H9 (cell line): Measurements from ENCODE around the gene LTBP2. TPM values are rescaled to one million over a fixed set of nuclear protein-coding genes. Genes with fewer than 3 reads are reported as not detected.

Experiments used
- DNase-seq: peaks from one replicate; pipeline ENCODE4 v3.0.0-alpha.2; 2017
- H2AFZ ChIP-seq: one replicate; pipeline ENCODE4 v1.6.1; 2013; ENCODE audit warnings: mild to moderate bottlenecking, low read length, control low read depth, moderate library complexity
- H2AK5ac ChIP-seq: 2 replicates; pipeline ENCODE4 v1.6.1; 2013; ENCODE audit warnings: low read length, control low read depth, mixed read lengths; ENCODE audit not compliant: insufficient read length
- H2BK120ac ChIP-seq: one replicate; pipeline ENCODE4 v1.6.1; 2013; ENCODE audit warnings: low read depth, mild to moderate bottlenecking, low read length, control low read depth, inconsistent platforms; ENCODE audit not compliant: poor library complexity, severe bottlenecking
- H2BK12ac ChIP-seq: 2 replicates; pipeline ENCODE4 v1.6.1; 2013; ENCODE audit warnings: low read length, control low read depth, mixed read lengths, low read depth; ENCODE audit not compliant: insufficient read length
- H2BK15ac ChIP-seq: 2 replicates; pipeline ENCODE4 v1.6.1; 2013; ENCODE audit warnings: low read depth, low read length, control low read depth
- H2BK20ac ChIP-seq: one replicate; pipeline ENCODE4 v1.6.1; 2013; ENCODE audit warnings: low read depth, mild to moderate bottlenecking, low read length, control low read depth, inconsistent platforms; ENCODE audit not compliant: poor library complexity, severe bottlenecking
- H2BK5ac ChIP-seq: 2 replicates; pipeline ENCODE4 v1.6.1; 2013; ENCODE audit warnings: low read length, control low read depth, mixed read lengths; ENCODE audit not compliant: insufficient read length
- H3K14ac ChIP-seq: 2 replicates; pipeline ENCODE4 v1.6.1; 2013; ENCODE audit warnings: low read length, control low read depth; ENCODE audit not compliant: insufficient read depth
- H3K18ac ChIP-seq: 2 replicates; pipeline ENCODE4 v1.6.1; 2013; ENCODE audit warnings: low read depth, mild to moderate bottlenecking, mixed read lengths, low read length, control low read depth; ENCODE audit not compliant: insufficient read length
- H3K23ac ChIP-seq: 2 replicates; pipeline ENCODE4 v1.6.1; 2013; ENCODE audit warnings: low read length, control low read depth, mixed read lengths, low read depth; ENCODE audit not compliant: insufficient read length
- H3K23me2 ChIP-seq: 2 replicates; pipeline ENCODE4 v1.6.1; 2013; ENCODE audit warnings: low read depth, mild to moderate bottlenecking, mixed read lengths, low read length, control low read depth; ENCODE audit not compliant: insufficient read length, poor library complexity, severe bottlenecking
- H3K27ac ChIP-seq: 2 replicates; pipeline ENCODE4 v1.5.1; 2013; ENCODE audit warnings: low read length, control low read depth, mixed read lengths, low read depth; ENCODE audit not compliant: insufficient read length
- H3K27me3 ChIP-seq: 2 replicates; pipeline ENCODE4 v1.6.1; 2013; ENCODE audit warnings: low read length, control low read depth, inconsistent platforms; ENCODE audit not compliant: insufficient read depth
- H3K4ac ChIP-seq: 2 replicates; pipeline ENCODE4 v1.6.1; 2013; ENCODE audit warnings: low read depth, mild to moderate bottlenecking, control low read depth, inconsistent platforms, low read length, moderate library complexity
- H3K4me1 ChIP-seq: 2 replicates; pipeline ENCODE4 v1.6.1; 2013; ENCODE audit warnings: low read length, control low read depth, inconsistent platforms; ENCODE audit not compliant: insufficient read depth
- H3K4me2 ChIP-seq: 2 replicates; pipeline ENCODE4 v1.6.1; 2013; ENCODE audit warnings: low read length, control low read depth, mixed read lengths; ENCODE audit not compliant: insufficient read length, insufficient read depth
- H3K56ac ChIP-seq: 2 replicates; pipeline ENCODE4 v1.6.1; 2013; ENCODE audit warnings: low read depth, mild to moderate bottlenecking, mixed read lengths, low read length, control low read depth; ENCODE audit not compliant: insufficient read length
- H3K79me1 ChIP-seq: 2 replicates; pipeline ENCODE4 v1.6.1; 2013; ENCODE audit warnings: low read depth, mild to moderate bottlenecking, moderate library complexity, low read length, control low read depth, inconsistent platforms; ENCODE audit not compliant: insufficient read depth, poor library complexity, severe bottlenecking
- H3K79me2 ChIP-seq: 2 replicates; pipeline ENCODE4 v1.6.1; 2013; ENCODE audit warnings: low read length, control low read depth, inconsistent platforms; ENCODE audit not compliant: insufficient read depth
- H3K9ac ChIP-seq: 2 replicates; pipeline ENCODE4 v1.6.1; 2013; ENCODE audit warnings: low read length, control low read depth, mixed read lengths; ENCODE audit not compliant: insufficient read length; ENCODE audit errors: extremely low read depth
- H3K9me3 ChIP-seq: one replicate; pipeline ENCODE4 v1.6.1; 2013; ENCODE audit warnings: low read depth, low read length, inconsistent platforms; ENCODE audit not compliant: control insufficient read depth
- H3T11ph ChIP-seq: one replicate; pipeline ENCODE4 v1.6.1; 2013; ENCODE audit warnings: mild to moderate bottlenecking, low read length, control low read depth, inconsistent platforms
- H4K20me1 ChIP-seq: one replicate; pipeline ENCODE4 v1.6.1; 2013; ENCODE audit not compliant: control insufficient read depth, insufficient read length, insufficient read depth
- H4K5ac ChIP-seq: 2 replicates; pipeline ENCODE4 v1.6.1; 2013; ENCODE audit warnings: low read depth, mild to moderate bottlenecking, mixed read lengths, low read length, control low read depth; ENCODE audit not compliant: insufficient read length
- H4K8ac ChIP-seq: replicated peaks from 2 replicates; pipeline ENCODE4 v1.6.1; 2013; ENCODE audit warnings: low read length, control low read depth, mixed read lengths, low read depth; ENCODE audit not compliant: insufficient read length
- H4K91ac ChIP-seq: 2 replicates; pipeline ENCODE4 v1.6.1; 2013; ENCODE audit warnings: low read depth, mild to moderate bottlenecking, moderate library complexity, mixed read lengths, low read length, control low read depth; ENCODE audit not compliant: insufficient read length
- H3K27ac Mint-ChIP-seq, 3 experiments: 2 replicates in 2 of 3; 3 replicates in 1 of 3; pipeline ENCODE4 v1.8.0; 2020 to 2021; ENCODE audit warnings: mixed read lengths in 3 of 3, mild to moderate bottlenecking in 1 of 3, moderate library complexity in 1 of 3
- H3K27me3 Mint-ChIP-seq: 2 replicates; pipeline ENCODE4 v1.8.0; 2021; ENCODE audit warnings: low read depth, mild to moderate bottlenecking, moderate library complexity, mixed read lengths
- H3K36me3 Mint-ChIP-seq, 3 experiments: 2 replicates in 2 of 3; 3 replicates in 1 of 3; pipeline ENCODE4 v1.8.0; 2020 to 2021; ENCODE audit warnings: low read depth in 3 of 3, mixed read lengths in 3 of 3; ENCODE audit not compliant: insufficient read depth in 1 of 3
- H3K4me1 Mint-ChIP-seq, 2 experiments: 2 replicates each; pipeline ENCODE4 v1.8.0; 2020; ENCODE audit warnings: mixed read lengths in 2 of 2
- H3K4me3 Mint-ChIP-seq, 2 experiments: 2 replicates in 1 of 2; 3 replicates in 1 of 2; pipeline ENCODE4 v1.8.0; 2020 to 2021; ENCODE audit warnings: mild to moderate bottlenecking in 2 of 2, mixed read lengths in 2 of 2, moderate library complexity in 1 of 2
- H3K9me3 Mint-ChIP-seq, 2 experiments: 2 replicates in 1 of 2; 3 replicates in 1 of 2; pipeline ENCODE4 v1.8.0; 2020; ENCODE audit warnings: mild to moderate bottlenecking in 2 of 2, mixed read lengths in 2 of 2, moderate library complexity in 1 of 2
- CTCF ChIP-seq: fragments of 200-600 bp; sonication (generic); conservative IDR thresholded peaks from 3 replicates; pipeline ENCODE4 v1.8.0; 2021; ENCODE audit warnings: antibody characterized with exemption, mild to moderate bottlenecking
- WGBS: extraction: QIAGEN DNeasy Blood & Tissue Kit; methylation state at CpG from one replicate; pipeline ENCODE4 v1.1.7; 2013; ENCODE audit warnings: missing lambda C conversion rate, low lambda C conversion rate, mixed read lengths; ENCODE audit not compliant: insufficient read length; ENCODE audit errors: extremely low coverage; 5-methylcytosine and 5-hydroxymethylcytosine counted together
- total RNA-seq: library from RNA; stranded (reverse); gene quantifications from 2 replicates; pipeline ENCODE4 v1.2.1, GENCODE V29; 2021

The LTBP2 gene
- total RNA-seq, 1 experiment from 2014 or later = 0.77 TPM

- H3K4me1 ChIP-seq = no peaks in the 10 kb centered on the region
Observed at GRCh38 chr14:74527736-74528280, 84.2 kb downstream of the LTBP2 start.

More at GRCh38 chr14:74527736-74528280, 84.2 kb downstream of the LTBP2 start:
- no peak overlapping the region for H3K18ac ChIP-seq
- no peak overlapping the region for H3K4me2 ChIP-seq
- no peak overlapping the region for H2BK12ac ChIP-seq
- H3K23ac ChIP-seq = no peak overlapping the region
- Mint-ChIP-seq H3K4me1 (peaks cover 17 to 32% of the 10 kb centered on the region in 2 experiments), H3K36me3 (no peaks in the 10 kb centered on the region), H3K27ac (no peak overlapping the region; a peak in 1 of 7 replicates), H3K9me3 (no peaks in the 10 kb centered on the region), H3K4me3 (no peak overlapping the region), H3K27me3 (peaks cover 5% of the 10 kb centered on the region)
- no peak overlapping the region for H2AFZ ChIP-seq
- no peak overlapping the region for H2BK20ac ChIP-seq
- H2AK5ac ChIP-seq = no peak overlapping the region
- no peaks in the 10 kb centered on the region for H3K79me1 ChIP-seq
- no peak overlapping the region for H4K91ac ChIP-seq
- H4K5ac ChIP-seq = no peak overlapping the region
- no peaks in the 10 kb centered on the region for H3K79me2 ChIP-seq
- H2BK5ac ChIP-seq = no peak overlapping the region
- TF ChIP-seq CTCF = no peak
- H3K23me2 ChIP-seq = no peaks in the 10 kb centered on the region
- H3K56ac ChIP-seq = no peak overlapping the region
- H4K20me1 ChIP-seq = no peaks in the 10 kb centered on the region
- no CpG with 5 or more reads among the region's 10 CpGs for whole genome bisulfite sequencing
- no peaks in the 10 kb centered on the region for H3K9me3 ChIP-seq
- no peak overlapping the region for H2BK120ac ChIP-seq
- H2BK15ac ChIP-seq = no peak overlapping the region
- no peaks in the 10 kb centered on the region for H3K27me3 ChIP-seq
- DNase-seq = no peak
- H3K4ac ChIP-seq = no peak overlapping the region
- no peak overlapping the region for H3T11ph ChIP-seq
- no peak overlapping the region for H3K9ac ChIP-seq
- H3K27ac ChIP-seq = no peak overlapping the region
- H4K8ac ChIP-seq = no peak overlapping the region
- H3K14ac ChIP-seq = no peak overlapping the region; the same call in 1 of the 2 replicates
